HG03457 (cell line): ENCODE measurements around the gene KLRC3.
"Not testable (repeated sequence)": the region's sequence is repeated elsewhere in the genome, so short reads cannot be mapped to it uniquely, and the experiment has no call there.

Experiments
- ATAC-seq: cut with Tn5 transposase; IDR thresholded peaks from one replicate; pipeline ENCODE4 v1.9.1; 2021; ENCODE audit warnings: moderate number of reproducible peaks; ENCODE audit not compliant: unreplicated experiment

KLRC3 gene

GRCh38 chr12:10420334-10420733 is at the start of gene KLRC3:
Gene KLRC3 (minus strand): TSS chr12:10420595. CDS start chr12:10420550, 45 bp downstream.
- ATAC-seq = not testable (repeated sequence)

DNA sequence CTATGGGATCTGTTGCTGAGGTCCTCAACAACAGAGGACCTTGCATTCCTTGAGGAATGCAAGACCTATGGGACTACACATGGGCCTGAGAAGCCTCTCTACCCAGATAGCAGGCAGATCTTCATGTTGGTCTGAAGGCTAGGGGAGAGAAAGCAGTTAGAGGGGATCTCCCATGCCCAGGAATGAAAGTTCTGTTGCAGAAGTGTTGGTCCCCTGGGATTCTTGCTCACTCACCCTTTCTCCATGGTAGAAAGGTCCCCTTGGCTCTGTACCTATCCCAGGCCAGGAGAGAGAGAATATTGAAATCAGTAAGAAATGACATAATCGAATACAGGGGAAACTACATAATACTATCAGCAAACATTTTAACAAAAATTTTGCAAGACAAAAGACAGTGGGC is 49.3 kb upstream of the KLRC3 start:
- no peak for ATAC-seq

- ATAC-seq = no peak
Observed at GRCh38 chr12:10466311-10466710, 45.9 kb upstream of the KLRC3 start.

GRCh38 chr12:10457760-10458159 is 37.4 kb upstream of the KLRC3 start:
- no peak for ATAC-seq

DNA sequence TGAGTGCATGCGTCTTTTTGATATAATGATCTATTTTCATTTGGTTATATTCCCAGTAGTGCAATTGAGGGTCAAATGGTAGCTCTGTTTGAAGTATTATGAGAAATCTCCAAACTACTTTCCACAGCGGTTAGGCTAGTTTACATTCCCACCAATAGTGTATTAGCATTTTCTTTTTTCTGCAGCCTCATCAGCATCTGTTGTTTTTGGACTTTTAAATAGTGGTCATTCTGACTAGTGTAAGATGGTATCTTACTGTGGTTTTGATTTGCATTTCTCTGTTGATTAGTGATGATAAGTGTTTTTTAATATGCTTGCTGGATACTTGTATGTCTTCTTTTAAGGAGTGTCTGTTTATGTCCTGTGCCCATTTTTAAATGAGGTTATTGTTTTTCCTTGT is 36.5 kb upstream of the KLRC3 start:
- no peak for ATAC-seq

GRCh38 chr12:10455766-10456165 is 35.4 kb upstream of the KLRC3 start:
- ATAC-seq = no peak

- no peak for ATAC-seq
Observed at GRCh38 chr12:10454531-10454930, 34.1 kb upstream of the KLRC3 start.

- ATAC-seq = no peak
Observed at GRCh38 chr12:10453156-10453555, 32.8 kb upstream of the KLRC3 start, which contains the start of gene KLRC1. Gene KLRC1 (minus strand): TSS chr12:10453377. CDS start chr12:10451156, 2,221 bp downstream.

DNA sequence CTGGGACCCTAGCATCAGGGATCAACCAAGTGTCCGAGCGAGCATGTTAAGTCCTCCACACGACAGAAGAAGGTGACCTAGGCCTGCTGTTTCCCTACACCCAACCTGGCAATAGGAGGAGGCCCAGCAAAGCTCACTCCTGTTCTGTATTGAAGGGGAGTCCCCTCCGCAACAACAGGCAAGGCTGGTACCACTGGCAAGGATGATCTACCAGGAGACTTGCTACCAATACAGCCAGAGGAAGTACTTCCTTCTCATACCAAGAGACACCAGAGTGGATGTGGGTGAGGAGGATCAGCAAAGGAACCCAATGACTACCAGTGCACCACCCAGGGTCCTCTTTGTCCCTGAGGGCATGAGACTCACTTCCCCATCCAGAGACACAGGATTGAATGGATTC is 27.8 kb upstream of the KLRC3 start:
- no peak for ATAC-seq

DNA sequence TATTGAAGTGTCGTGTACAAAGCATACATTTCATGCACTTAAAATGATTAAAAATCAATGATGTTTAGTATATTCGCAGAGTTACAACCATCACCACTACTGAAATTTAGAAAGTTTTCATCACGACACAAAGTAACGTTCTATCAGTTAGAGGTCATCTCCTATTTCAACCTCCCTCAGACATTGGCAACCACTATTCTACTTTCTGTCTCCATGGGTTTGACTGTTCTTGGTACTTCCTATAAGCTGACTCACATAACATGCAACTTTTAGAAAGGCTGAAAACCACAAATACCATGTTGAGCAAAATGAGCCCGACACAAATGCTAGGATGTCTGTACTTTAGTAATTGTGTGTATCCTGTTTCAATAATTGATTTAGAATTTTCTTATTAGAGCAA is 25.7 kb upstream of the KLRC3 start:
- ATAC-seq = not testable (repeated sequence)

GRCh38 chr12:10441144-10441543 is 20.7 kb upstream of the KLRC3 start:
- not testable (repeated sequence) for ATAC-seq

DNA sequence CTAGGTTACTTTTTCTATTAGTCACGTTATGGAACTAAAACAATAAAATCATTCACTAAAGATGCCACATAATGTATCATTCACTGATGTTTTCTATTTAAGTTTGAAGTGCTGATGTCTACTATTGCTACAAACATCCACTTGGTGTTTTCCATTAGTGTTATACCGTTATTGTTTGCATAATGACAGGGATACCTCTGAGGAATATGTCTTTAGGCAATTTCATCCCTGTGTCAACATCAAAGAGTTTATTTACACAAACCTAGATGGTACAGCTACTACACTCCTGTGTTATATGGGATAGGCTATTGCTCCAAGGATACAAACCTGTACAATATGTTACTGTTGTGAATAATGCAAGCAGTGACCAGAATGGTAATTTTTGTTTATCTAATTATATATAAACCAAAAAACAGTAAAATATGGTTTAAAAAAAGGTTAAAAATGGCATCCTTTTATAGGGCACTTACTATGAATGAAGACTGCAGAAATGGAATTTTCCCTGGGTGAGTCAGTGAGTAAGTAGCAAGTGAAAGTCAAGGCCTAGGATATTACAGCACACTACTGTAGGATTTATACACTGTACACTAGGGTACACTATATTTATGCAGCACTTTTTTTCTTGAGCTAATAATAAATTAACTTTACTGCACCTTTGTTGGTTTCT is 19.3 kb upstream of the KLRC3 start:
- not testable (repeated sequence) for ATAC-seq

- not testable (repeated sequence) for ATAC-seq
Observed at GRCh38 chr12:10437601-10438000, 17.2 kb upstream of the KLRC3 start.

GRCh38 chr12:10435816-10436215 is 15.4 kb upstream of the KLRC3 start, which contains the start of gene KLRC2:
Gene KLRC2 (minus strand): TSS chr12:10436010. CDS start chr12:10435986, 24 bp downstream.
- ATAC-seq = not testable (repeated sequence)

- ATAC-seq = not testable (repeated sequence)
Observed at GRCh38 chr12:10430623-10431022, 10.2 kb upstream of the KLRC3 start.

- ATAC-seq = not testable (repeated sequence)
Observed at GRCh38 chr12:10425938-10426337, 5.5 kb upstream of the KLRC3 start.

DNA sequence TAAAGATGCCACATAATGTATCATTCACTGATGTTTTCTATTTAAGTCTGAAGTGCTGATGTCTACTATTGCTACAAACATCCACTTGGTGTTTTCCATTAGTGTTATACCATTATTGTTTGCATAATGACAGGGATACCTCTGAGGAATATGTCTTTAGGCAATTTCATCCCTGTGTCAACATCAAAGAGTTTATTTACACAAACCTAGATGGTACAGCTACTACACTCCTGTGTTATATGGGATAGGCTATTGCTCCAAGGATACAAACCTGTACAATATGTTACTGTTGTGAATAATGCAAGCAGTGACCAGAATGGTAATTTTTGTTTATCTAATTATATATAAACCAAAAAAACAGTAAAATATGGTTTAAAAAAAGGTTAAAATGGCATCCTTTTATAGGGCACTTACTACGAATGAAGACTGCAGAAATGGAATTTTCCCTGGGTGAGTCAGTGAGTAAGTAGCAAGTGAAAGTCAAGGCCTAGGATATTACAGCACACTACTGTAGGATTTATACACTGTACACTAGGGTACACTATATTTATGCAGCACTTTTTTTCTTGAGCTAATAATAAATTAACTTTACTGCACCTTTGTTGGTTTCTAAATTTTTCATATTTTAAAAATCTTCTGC is 4.0 kb upstream of the KLRC3 start:
- ATAC-seq = not testable (repeated sequence)

DNA sequence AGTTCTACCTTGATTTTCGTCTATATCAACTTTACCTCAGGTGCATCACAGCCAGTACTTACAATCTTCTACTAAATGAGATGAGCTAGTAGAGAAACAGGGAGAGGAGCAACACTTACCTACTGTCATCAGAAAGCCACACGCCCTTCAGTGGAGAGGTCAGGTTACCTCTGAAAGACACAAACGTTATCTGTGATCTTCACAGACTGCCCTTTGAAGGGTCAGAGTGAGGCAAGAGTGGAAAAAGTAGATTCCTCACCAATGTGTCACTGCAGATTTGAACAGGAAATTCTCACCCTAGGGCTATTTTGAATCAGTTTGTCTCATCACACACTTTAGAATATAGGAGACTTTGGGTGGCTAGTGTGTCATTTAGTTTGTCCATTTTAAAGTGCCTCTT is 1.8 kb upstream of the KLRC3 start:
- ATAC-seq = not testable (repeated sequence)

GRCh38 chr12:10409392-10409791 is 11.0 kb downstream of the KLRC3 start, which contains the start of gene KLRC4:
Gene KLRC4 (minus strand): TSS chr12:10409757. CDS start chr12:10409575, 182 bp downstream.
- no peak for ATAC-seq

GRCh38 chr12:10408842-10409241 is 11.6 kb downstream of the KLRC3 start:
- ATAC-seq = no peak

DNA sequence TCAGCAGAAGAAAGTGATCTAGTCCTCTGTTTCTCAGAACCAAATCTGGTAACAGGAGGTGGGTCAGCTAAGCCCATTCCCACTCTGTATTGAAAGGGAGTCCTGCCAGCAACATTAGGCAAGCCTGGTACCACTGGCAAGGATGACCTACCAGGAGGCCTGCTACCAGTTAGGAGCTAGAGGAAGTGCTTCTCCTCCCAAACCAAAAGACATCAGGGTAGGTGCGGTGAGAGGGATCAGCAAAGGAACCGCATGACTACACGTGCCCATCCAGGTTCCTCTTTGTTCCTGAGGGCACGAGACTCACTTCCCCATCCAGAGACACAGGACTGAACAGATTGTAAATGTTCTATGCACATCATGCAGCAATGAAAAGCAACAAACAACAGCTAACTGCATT is 13.7 kb downstream of the KLRC3 start:
- no peak for ATAC-seq

- ATAC-seq = no peak
Observed at GRCh38 chr12:10405294-10405693, 15.1 kb downstream of the KLRC3 start.
